ENCODE results near the gene KIF26A. TPM values are rescaled to one million over a fixed set of nuclear protein-coding genes. Genes with fewer than 3 reads are reported as not detected.

The KIF26A gene
- polyA plus RNA-seq, 1 experiment: 0.10 TPM

DNA sequence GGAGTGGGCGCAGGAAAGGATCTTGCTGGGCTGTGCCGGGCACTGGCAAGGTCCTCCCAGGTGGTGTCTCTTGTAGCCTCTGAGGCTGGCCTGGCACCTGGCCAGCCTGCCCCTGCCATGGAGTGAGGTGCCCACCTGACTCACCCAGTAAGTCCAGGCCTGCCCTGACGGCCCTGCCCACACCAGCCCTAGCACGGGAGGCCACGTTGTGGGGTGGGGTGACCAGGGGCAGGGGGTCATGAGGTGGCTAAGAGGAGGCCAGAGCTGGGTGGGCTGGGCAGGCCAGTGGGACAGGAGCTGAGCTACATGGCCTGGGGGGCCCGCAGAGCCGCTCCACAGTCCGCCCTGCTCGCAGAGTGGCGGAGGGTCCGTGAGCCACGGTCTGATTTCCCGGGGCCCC, 45.4 kb downstream of the KIF26A start:
- POLR2A ChIA-PET: no interaction called here
- Histone ChIP-seq H3K4me3 (ENCODE audit: low read depth, low read length) (no peak overlapping the region), H3K27me3 (ENCODE audit: control insufficient read depth, insufficient read depth, low read length) (no peaks in the 10 kb centered on the region), H3K36me3 (ENCODE audit: control insufficient read depth, insufficient read depth, low read length) (no peaks in the 10 kb centered on the region)
- no peak for DNase-seq (ENCODE audit: low read depth)
- CTCF ChIA-PET: no interaction called here
- TF ChIP-seq, protein P1, sequence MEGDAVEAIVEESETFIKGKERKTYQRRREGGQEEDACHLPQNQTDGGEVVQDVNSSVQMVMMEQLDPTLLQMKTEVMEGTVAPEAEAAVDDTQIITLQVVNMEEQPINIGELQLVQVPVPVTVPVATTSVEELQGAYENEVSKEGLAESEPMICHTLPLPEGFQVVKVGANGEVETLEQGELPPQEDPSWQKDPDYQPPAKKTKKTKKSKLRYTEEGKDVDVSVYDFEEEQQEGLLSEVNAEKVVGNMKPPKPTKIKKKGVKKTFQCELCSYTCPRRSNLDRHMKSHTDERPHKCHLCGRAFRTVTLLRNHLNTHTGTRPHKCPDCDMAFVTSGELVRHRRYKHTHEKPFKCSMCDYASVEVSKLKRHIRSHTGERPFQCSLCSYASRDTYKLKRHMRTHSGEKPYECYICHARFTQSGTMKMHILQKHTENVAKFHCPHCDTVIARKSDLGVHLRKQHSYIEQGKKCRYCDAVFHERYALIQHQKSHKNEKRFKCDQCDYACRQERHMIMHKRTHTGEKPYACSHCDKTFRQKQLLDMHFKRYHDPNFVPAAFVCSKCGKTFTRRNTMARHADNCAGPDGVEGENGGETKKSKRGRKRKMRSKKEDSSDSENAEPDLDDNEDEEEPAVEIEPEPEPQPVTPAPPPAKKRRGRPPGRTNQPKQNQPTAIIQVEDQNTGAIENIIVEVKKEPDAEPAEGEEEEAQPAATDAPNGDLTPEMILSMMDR (IDR thresholded peaks at IDR 0.05; ENCODE audit: insufficient read depth, low read depth, low read length): no peak

DNA sequence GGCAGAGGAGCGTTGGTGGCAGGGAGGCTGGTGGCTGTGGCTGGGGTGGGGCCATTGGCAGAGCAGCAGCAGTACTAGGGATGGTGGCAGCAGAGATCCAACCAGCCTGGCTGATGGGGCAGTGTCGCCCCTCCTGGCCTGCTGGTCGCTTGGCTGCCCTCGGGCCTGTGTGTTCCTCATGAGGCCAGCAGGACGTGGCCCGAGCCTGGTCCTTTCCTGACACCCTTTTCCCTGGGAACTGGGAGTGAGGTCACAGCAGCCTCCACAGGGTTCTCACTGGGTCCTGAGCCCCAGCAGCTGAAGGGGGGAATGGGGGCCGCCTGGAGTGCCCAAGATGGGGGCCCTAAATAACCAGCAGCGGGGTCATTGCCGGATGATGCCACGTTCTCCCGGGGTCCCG, 46.1 kb downstream of the KIF26A start:
- ChIA-PET CTCF (no interaction called here), POLR2A (no interaction called here)
- Histone ChIP-seq H3K27me3 (ENCODE audit: control insufficient read depth, insufficient read depth, low read length) (no peaks in the 10 kb centered on the region), H3K36me3 (ENCODE audit: control insufficient read depth, insufficient read depth, low read length) (no peaks in the 10 kb centered on the region), H3K4me3 (ENCODE audit: low read depth, low read length) (no peak overlapping the region)
- DNase-seq (ENCODE audit: low read depth): no peak
- TF ChIP-seq, protein P1 (IDR thresholded peaks at IDR 0.05; ENCODE audit: insufficient read depth, low read depth, low read length): no peak

DNA sequence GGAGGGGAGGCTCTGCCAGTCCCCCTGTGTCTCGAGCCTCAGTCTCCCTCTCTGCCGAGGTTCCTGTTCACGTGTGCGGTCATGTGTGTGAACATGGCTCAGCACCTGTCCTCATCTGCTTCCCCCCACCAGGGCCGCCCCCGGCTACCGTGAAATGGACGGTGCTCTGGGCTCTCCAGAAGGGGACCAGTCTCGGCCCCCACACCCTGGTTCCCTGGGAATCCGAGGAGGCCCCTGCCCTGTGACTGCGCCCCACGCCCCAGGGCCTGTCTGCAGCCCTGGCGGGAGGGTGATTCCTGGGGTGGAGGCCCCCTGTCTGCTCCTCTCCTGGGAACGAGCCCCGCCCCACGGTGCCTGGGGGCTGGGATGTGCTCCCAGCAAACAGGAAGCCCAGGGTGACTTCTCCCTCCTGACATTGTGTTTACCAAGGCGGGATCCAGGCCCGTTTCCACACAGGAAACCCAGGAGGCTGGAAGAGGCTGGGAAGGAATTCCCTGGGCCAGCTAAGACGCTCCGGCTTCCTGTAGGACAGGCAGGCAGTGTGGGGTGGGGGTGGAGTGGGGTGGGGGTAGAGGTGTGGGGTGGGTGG, 46.6 kb downstream of the KIF26A start:
- TF ChIP-seq, protein P1 (IDR thresholded peaks at IDR 0.05; ENCODE audit: insufficient read depth, low read depth, low read length): no peak
- DNase-seq (ENCODE audit: low read depth): no peak
- CTCF ChIA-PET: no interaction called here
- POLR2A ChIA-PET: no interaction called here
- no peaks in the 10 kb centered on the region for H3K36me3 ChIP-seq (ENCODE audit: control insufficient read depth, insufficient read depth, low read length)
- no peaks in the 10 kb centered on the region for H3K27me3 ChIP-seq (ENCODE audit: control insufficient read depth, insufficient read depth, low read length)
- H3K4me3 ChIP-seq (ENCODE audit: low read depth, low read length): no peak overlapping the region

DNA sequence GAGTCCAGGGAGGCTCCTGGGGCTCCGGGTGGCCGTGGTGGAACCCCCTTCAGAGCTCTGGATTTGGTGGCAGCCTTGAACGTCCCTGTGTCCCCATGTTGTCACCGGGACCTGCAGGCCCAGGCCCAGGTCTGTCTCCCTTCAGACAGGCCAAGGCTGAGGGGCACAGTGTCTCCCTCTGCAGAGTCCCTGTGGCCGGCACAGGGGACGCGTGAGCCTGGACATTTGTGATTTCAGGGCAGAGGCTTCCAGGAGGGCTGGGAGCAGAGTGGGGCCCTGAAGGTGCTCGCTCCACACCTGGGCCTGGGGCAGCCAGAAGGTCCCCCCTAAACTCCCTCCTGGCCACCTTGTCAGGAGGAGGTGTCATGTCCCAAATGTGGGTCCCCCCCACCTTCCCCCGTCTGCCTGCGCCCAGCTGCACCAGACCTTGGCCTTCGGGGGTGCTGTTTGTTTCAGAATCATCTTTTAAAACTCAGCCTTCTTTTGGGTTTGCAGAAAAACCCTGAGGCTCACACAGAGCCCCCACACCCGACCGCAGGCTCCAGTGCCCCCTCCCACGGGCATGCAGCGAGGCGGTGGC, 47.6 kb downstream of the KIF26A start:
- DNase-seq (ENCODE audit: low read depth): no peak
- H3K36me3 ChIP-seq (ENCODE audit: control insufficient read depth, insufficient read depth, low read length): no peaks in the 10 kb centered on the region
- ChIA-PET POLR2A (no interaction called here), CTCF (no interaction called here)
- H3K27me3 ChIP-seq (ENCODE audit: control insufficient read depth, insufficient read depth, low read length): no peaks in the 10 kb centered on the region
- TF ChIP-seq, protein P1 (IDR thresholded peaks at IDR 0.05; ENCODE audit: insufficient read depth, low read depth, low read length): no peak
- no peak overlapping the region for H3K4me3 ChIP-seq (ENCODE audit: low read depth, low read length)

DNA sequence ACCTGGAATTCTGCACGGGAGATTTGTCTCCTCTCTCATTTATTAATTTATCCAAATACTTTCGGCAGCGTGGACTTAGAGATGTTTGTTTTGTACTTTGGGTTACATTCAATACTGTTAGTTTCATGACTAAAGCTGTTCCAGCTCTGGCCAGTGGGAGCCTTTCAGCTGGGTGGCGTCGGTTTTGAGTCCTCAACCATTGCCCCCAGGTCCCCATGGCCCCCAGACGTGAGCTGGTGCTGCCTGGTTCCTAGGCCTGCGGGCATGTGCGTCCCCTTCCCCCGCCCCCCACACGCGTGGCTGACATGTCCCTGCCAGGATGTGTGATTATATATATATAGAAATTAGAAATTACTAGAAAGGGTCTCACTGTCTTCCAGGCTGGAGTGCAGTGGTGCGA, 48.2 kb downstream of the KIF26A start:
- TF ChIP-seq, protein P1 (IDR thresholded peaks at IDR 0.05; ENCODE audit: insufficient read depth, low read depth, low read length): no peak
- Histone ChIP-seq H3K27me3 (ENCODE audit: control insufficient read depth, insufficient read depth, low read length) (no peaks in the 10 kb centered on the region), H3K36me3 (ENCODE audit: control insufficient read depth, insufficient read depth, low read length) (no peaks in the 10 kb centered on the region), H3K4me3 (ENCODE audit: low read depth, low read length) (no peak overlapping the region)
- ChIA-PET CTCF (no interaction called here), POLR2A (no interaction called here)
- DNase-seq (ENCODE audit: low read depth): no peak
